Measurements from ENCODE around the gene PEF1. TPM values are rescaled to one million over a fixed set of nuclear protein-coding genes. Genes with fewer than 3 reads are reported as not detected.

PEF1 gene
- total RNA-seq, 4 donors from 2014 or later, result 48.4 to 72.1 (median 61.9) TPM

DNA sequence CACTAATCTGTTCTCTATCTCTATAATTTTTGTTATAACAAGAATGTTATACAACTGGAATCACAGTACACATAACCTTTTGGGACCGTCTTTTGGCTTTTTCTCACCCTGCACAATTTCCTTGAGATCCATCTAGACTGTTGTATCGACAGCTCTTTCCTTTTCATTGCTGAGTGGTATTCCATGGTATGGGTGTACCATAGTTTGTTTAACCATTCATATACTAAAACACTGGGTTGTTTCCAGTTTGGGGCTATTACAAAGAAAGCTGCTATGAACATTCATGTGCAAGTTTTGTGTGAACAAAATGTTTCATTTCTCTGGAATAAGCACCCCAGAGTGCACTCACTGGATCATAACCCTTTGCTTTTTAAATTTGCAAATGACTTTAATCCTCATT is 42.6 kb downstream of the PEF1 start:
- no peak overlapping the region for H3K27ac ChIP-seq
- H3K9me3 ChIP-seq, result no peaks in the 10 kb centered on the region
- H3K4me1 ChIP-seq, result no peaks in the 10 kb centered on the region
- intact Hi-C loops (cut with DNase I; ENCODE audit: low total_unique reads), result no loop called here
- TF ChIP-seq, protein P1, sequence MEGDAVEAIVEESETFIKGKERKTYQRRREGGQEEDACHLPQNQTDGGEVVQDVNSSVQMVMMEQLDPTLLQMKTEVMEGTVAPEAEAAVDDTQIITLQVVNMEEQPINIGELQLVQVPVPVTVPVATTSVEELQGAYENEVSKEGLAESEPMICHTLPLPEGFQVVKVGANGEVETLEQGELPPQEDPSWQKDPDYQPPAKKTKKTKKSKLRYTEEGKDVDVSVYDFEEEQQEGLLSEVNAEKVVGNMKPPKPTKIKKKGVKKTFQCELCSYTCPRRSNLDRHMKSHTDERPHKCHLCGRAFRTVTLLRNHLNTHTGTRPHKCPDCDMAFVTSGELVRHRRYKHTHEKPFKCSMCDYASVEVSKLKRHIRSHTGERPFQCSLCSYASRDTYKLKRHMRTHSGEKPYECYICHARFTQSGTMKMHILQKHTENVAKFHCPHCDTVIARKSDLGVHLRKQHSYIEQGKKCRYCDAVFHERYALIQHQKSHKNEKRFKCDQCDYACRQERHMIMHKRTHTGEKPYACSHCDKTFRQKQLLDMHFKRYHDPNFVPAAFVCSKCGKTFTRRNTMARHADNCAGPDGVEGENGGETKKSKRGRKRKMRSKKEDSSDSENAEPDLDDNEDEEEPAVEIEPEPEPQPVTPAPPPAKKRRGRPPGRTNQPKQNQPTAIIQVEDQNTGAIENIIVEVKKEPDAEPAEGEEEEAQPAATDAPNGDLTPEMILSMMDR (IDR thresholded peaks at IDR 0.05), result no peak
- TF ChIP-seq POLR2A (IDR thresholded peaks at IDR 0.05), result no peak
- H3K4me3 ChIP-seq, result no peak overlapping the region
- DNase-seq, result no peak
- H3K36me3 ChIP-seq, result no peaks in the 10 kb centered on the region
- no peaks in the 10 kb centered on the region for H3K27me3 ChIP-seq

DNA sequence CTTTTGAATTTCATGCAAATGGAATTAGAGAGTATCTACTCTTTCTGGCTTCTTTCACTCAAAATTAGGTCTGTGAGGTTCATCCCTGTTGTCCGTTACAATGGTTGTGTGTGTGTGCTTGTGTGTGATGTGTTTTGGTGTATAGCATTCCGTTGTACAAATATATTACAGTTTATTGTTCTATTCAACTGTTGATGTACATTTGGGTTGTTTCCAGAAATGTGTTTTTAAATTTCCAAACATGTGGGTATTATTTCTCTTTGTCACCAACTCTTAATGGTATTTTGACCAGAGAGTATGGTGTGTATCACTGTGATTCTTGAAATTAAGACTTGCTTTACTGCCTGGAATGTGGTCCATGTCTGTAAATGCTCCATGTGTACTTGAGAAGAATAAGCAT is 44.0 kb downstream of the PEF1 start:
- TF ChIP-seq POLR2A (IDR thresholded peaks at IDR 0.05), result no peak
- TF ChIP-seq, protein P1 (IDR thresholded peaks at IDR 0.05), result no peak
- intact Hi-C loops (cut with DNase I; ENCODE audit: low total_unique reads), result no loop called here
- Histone ChIP-seq H3K4me1 (no peaks in the 10 kb centered on the region), H3K27ac (no peak overlapping the region), H3K27me3 (no peaks in the 10 kb centered on the region), H3K9me3 (no peaks in the 10 kb centered on the region), H3K4me3 (no peak overlapping the region), H3K36me3 (no peaks in the 10 kb centered on the region)
- DNase-seq, result no peak

DNA sequence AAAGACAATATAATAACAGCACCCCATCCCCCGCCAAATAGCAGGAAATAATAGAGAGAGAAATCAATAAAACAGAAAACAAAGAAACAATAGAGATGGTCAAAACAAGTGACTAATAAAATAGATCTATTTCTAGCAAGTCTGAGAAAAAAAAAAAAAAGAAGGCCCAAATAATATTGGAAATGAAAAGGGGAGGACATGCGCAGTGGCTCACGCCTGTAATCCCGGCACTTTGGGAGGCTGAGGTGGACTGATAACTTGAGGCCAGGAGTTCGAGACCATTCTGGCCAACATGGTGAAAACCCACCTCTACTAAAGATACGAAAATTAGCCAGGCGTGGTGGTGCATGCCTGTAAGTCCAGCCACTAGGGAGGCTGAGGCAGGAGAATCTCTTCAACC is 45.7 kb downstream of the PEF1 start:
- Histone ChIP-seq H3K4me1 (no peaks in the 10 kb centered on the region), H3K9me3 (no peaks in the 10 kb centered on the region), H3K36me3 (no peaks in the 10 kb centered on the region), H3K27me3 (no peaks in the 10 kb centered on the region), H3K4me3 (no peak overlapping the region), H3K27ac (no peak overlapping the region)
- TF ChIP-seq POLR2A (IDR thresholded peaks at IDR 0.05), result no peak
- TF ChIP-seq, protein P1 (IDR thresholded peaks at IDR 0.05), result no peak
- intact Hi-C loops (cut with DNase I; ENCODE audit: low total_unique reads), result loop anchor here (5.0 kb wide), 1 partner anchor 37 kb away; no protein-coding TSS in a partner anchor
- DNase-seq, result no peak

DNA sequence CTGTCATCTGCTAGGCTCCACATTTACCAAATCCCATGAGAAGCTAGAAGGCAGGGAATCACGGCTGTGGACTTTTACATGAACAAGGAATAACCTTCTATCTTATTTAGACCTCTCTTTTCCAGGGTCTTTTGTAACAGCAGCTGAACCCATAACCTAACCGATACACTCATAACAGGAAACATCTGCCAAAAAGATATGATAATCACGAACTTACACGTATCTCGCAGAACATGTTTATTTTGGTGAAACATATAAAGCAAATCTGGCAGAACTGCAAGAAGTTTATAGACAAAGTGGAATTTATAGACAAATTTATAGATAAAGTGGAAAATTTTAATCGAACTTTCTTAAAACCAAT is 48.0 kb downstream of the PEF1 start:
- H3K27ac ChIP-seq, result no peak overlapping the region
- no peaks in the 10 kb centered on the region for H3K36me3 ChIP-seq
- DNase-seq, result no peak

DNA sequence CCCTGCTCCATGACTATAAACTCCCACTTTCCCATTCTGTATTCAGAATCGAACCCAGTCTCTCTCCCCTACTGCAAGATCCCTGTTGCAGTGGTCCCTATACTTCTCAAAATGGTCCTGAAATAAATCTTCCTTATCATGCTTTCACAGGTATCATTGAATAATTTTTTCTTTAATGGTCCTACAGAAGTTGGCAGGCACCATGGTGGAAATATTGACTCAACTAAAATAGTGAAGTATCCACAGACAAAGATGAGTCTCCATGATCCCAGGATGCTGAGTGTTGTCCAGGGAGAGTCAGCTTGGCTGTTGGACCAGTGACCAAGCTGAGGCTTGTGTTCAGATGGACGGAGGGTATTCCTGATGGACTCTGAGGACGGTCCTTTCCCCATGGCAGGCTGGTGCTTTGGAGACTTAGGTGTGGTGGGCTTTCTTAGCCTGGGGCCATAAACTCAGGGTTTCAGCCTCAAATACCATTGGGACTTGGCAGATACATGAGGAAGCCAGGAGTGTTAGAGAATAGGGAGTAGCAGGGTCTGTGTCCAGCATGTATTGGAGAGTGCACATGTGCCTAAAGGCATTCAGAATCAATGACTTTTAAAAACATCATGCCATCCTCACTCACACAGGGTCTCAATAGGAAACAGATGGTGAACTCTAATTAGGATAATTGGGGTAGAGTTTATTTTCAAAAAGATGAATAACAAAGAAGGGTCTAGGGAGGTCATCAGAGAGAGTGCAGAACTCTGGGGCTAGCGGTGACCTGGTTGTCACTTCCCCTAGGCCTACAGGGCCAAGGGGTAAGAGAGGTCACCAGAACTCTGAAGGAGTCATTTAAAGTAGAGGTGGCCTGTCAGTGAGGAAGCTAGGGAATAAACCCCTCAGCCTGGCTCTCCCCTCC is 48.6 kb downstream of the PEF1 start:
- Histone ChIP-seq H3K27me3 (no peaks in the 10 kb centered on the region), H3K4me1 (no peaks in the 10 kb centered on the region), H3K36me3 (no peaks in the 10 kb centered on the region), H3K27ac (no peak overlapping the region), H3K9me3 (no peaks in the 10 kb centered on the region), H3K4me3 (no peak overlapping the region)
- TF ChIP-seq, protein P1 (IDR thresholded peaks at IDR 0.05), result no peak
- TF ChIP-seq POLR2A (IDR thresholded peaks at IDR 0.05), result no peak
- intact Hi-C loops (cut with DNase I; ENCODE audit: low total_unique reads), result loop anchor here (5.0 kb wide), 1 partner anchor 34 kb away; no protein-coding TSS in a partner anchor
- DNase-seq, result no peak

More for the DNA sequence above, 48.0 kb downstream of the PEF1 start:
- TF ChIP-seq, protein P1 (IDR thresholded peaks at IDR 0.05), result no peak
- no peak for TF ChIP-seq POLR2A (IDR thresholded peaks at IDR 0.05)
- intact Hi-C loops (cut with DNase I; ENCODE audit: low total_unique reads), result loop anchor here (5.0 kb wide), 1 partner anchor 34 kb away; no protein-coding TSS in a partner anchor
- Histone ChIP-seq H3K4me3 (no peak overlapping the region), H3K9me3 (no peaks in the 10 kb centered on the region), H3K4me1 (no peaks in the 10 kb centered on the region), H3K27me3 (no peaks in the 10 kb centered on the region)
